WI38 (cell line): ENCODE data around the gene LY86.

Source experiments
- H3K4me3 ChIP-seq: 2 replicates; pipeline ENCODE4 v1.5.1; 2011; ENCODE audit warnings: low read depth, mild to moderate bottlenecking, control low read depth, low read length
- CTCF ChIP-seq: IDR thresholded peaks from 2 replicates; pipeline ENCODE4 v1.5.1; 2012; ENCODE audit warnings: low read depth, mild to moderate bottlenecking, control low read depth, low read length

LY86 gene

GRCh38 chr6:6646384-6646783 lies 57.9 kb downstream of the LY86 start:
- no peak for TF ChIP-seq CTCF
- no peak overlapping the region for H3K4me3 ChIP-seq

- no peak for TF ChIP-seq CTCF
- no peak overlapping the region for H3K4me3 ChIP-seq
Measured at GRCh38 chr6:6646859-6647258, 58.3 kb downstream of the LY86 start.

GRCh38 chr6:6648692-6649343 lies 60.3 kb downstream of the LY86 start:
- TF ChIP-seq CTCF = no peak
- H3K4me3 ChIP-seq = no peak overlapping the region

GRCh38 chr6:6649824-6650349 lies 61.4 kb downstream of the LY86 start:
- TF ChIP-seq CTCF = no peak
- H3K4me3 ChIP-seq = no peak overlapping the region

GRCh38 chr6:6650839-6651238 lies 62.3 kb downstream of the LY86 start:
- no peak for TF ChIP-seq CTCF
- no peak overlapping the region for H3K4me3 ChIP-seq

- TF ChIP-seq CTCF = no peak
- H3K4me3 ChIP-seq = no peak overlapping the region
Measured at GRCh38 chr6:6651335-6651734, 62.8 kb downstream of the LY86 start.

GRCh38 chr6:6652932-6653331 lies 64.4 kb downstream of the LY86 start:
- no peak for TF ChIP-seq CTCF

More at GRCh38 chr6:6652932-6653331, 64.4 kb downstream of the LY86 start:
- H3K4me3 ChIP-seq = no peak overlapping the region
